WTC11 (cell line): ENCODE data around the gene PLXND1. TPM values are rescaled to one million over a fixed set of nuclear protein-coding genes. Genes with fewer than 3 reads are reported as not detected.

ENCODE experiments used
- ATAC-seq: fragments of 200-7000 bp; cut with Tn5 transposase; 2 replicates; pipeline ENCODE4 v1.10.0; 2021; ENCODE audit warnings: mild to moderate bottlenecking, moderate library complexity
- CTCF ChIA-PET: fragments of 300-600 bp; sonication (Branson Sonifier 250); formaldehyde crosslinking; loops from one replicate; lab custom pipeline; 2021; ENCODE audit warnings: antibody characterized with exemption; lab: Charles Lee
- POLR2A ChIA-PET: fragments of 350-600 bp; sonication (Branson Sonifier 250); formaldehyde crosslinking; loops from one replicate; lab custom pipeline; 2021; ENCODE audit warnings: antibody characterized with exemption; lab: Charles Lee
- DNase-seq: peaks from one replicate; pipeline ENCODE4 v3.0.0; 2021; ENCODE audit warnings: low spot score
- H3K27ac Mint-ChIP-seq: 2 replicates; pipeline ENCODE4 v1.8.0; 2021; ENCODE audit warnings: mixed read lengths
- H3K27me3 Mint-ChIP-seq: 2 replicates; pipeline ENCODE4 v1.8.0; 2021; ENCODE audit warnings: low read depth, mild to moderate bottlenecking, moderate library complexity, mixed read lengths
- H3K36me3 Mint-ChIP-seq: 2 replicates; pipeline ENCODE4 v1.8.0; 2021; ENCODE audit warnings: mixed read lengths
- H3K4me1 Mint-ChIP-seq: 2 replicates; pipeline ENCODE4 v1.8.0; 2022; ENCODE audit warnings: mixed read lengths
- H3K4me3 Mint-ChIP-seq: 2 replicates; pipeline ENCODE4 v1.8.0; 2021; ENCODE audit warnings: mild to moderate bottlenecking, moderate library complexity, mixed read lengths
- H3K9me3 Mint-ChIP-seq: 2 replicates; pipeline ENCODE4 v1.8.0; 2021; ENCODE audit warnings: mixed read lengths
- AFF4 ChIP-seq: sonication (generic); formaldehyde crosslinking; IDR thresholded peaks from 2 replicates; pipeline ENCODE4 v1.8.1; 2023; ENCODE audit warnings: mild to moderate bottlenecking, missing genetic modification reagents, borderline replicate concordance
- ATF3 ChIP-seq: sonication (generic); formaldehyde crosslinking; conservative IDR thresholded peaks from 2 replicates; pipeline ENCODE4 v1.8.1; 2022; ENCODE audit warnings: mild to moderate bottlenecking, missing genetic modification reagents
- CREM ChIP-seq: sonication (generic); formaldehyde crosslinking; IDR thresholded peaks from 2 replicates; pipeline ENCODE4 v1.8.1; 2022; ENCODE audit warnings: mild to moderate bottlenecking, missing genetic modification reagents, moderate library complexity
- ELF4 ChIP-seq: sonication (generic); formaldehyde crosslinking; IDR thresholded peaks from 2 replicates; pipeline ENCODE4 v1.8.1; 2022; ENCODE audit warnings: low read depth, mild to moderate bottlenecking, moderate library complexity, missing genetic modification reagents
- ERG ChIP-seq: fragments of 250-450 bp; sonication (Bioruptor Pico); IDR thresholded peaks from 2 replicates; pipeline ENCODE4 v1.8.0; 2021; ENCODE audit warnings: mild to moderate bottlenecking
- ETV6 ChIP-seq: sonication (generic); formaldehyde crosslinking; IDR thresholded peaks from 2 replicates; pipeline ENCODE4 v1.8.1; 2022; ENCODE audit warnings: mild to moderate bottlenecking, missing genetic modification reagents
- GABPB1 ChIP-seq: sonication (generic); formaldehyde crosslinking; IDR thresholded peaks from 2 replicates; pipeline ENCODE4 v1.8.1; 2023; ENCODE audit warnings: mild to moderate bottlenecking, missing genetic modification reagents
- IRF2 ChIP-seq: sonication (generic); formaldehyde crosslinking; IDR thresholded peaks from 2 replicates; pipeline ENCODE4 v1.8.0; 2022; ENCODE audit warnings: low read depth, missing genetic modification reagents, borderline replicate concordance
- MAX ChIP-seq: sonication (generic); formaldehyde crosslinking; IDR thresholded peaks from 2 replicates; pipeline ENCODE4 v1.8.0; 2022; ENCODE audit warnings: mild to moderate bottlenecking, missing genetic modification reagents
- MLX ChIP-seq: sonication (generic); formaldehyde crosslinking; IDR thresholded peaks from 2 replicates; pipeline ENCODE4 v1.8.1; 2023; ENCODE audit warnings: mild to moderate bottlenecking, missing genetic modification reagents, moderate library complexity
- NFATC4 ChIP-seq: fragments of 250-450 bp; sonication (Bioruptor Pico); IDR thresholded peaks from 2 replicates; pipeline ENCODE4 v1.9.0; 2021; ENCODE audit warnings: mild to moderate bottlenecking
- OVOL2 ChIP-seq: fragments of 250-450 bp; sonication (Bioruptor Pico); IDR thresholded peaks from 2 replicates; pipeline ENCODE4 v1.9.0; 2021; ENCODE audit warnings: mild to moderate bottlenecking, borderline replicate concordance
- PRDM15 ChIP-seq: sonication (generic); formaldehyde crosslinking; IDR thresholded peaks from 2 replicates; pipeline ENCODE4 v1.8.0; 2022; ENCODE audit warnings: missing genetic modification reagents
- RORB ChIP-seq: fragments of 250-450 bp; sonication (Bioruptor Pico); IDR thresholded peaks from 2 replicates; pipeline ENCODE4 v1.9.0; 2021; ENCODE audit warnings: mild to moderate bottlenecking
- TEAD1 ChIP-seq: sonication (generic); formaldehyde crosslinking; IDR thresholded peaks from 2 replicates; pipeline ENCODE4 v1.8.0; 2022; ENCODE audit warnings: mild to moderate bottlenecking, missing genetic modification reagents
- USF1 ChIP-seq: sonication (generic); formaldehyde crosslinking; IDR thresholded peaks from 2 replicates; pipeline ENCODE4 v1.8.0; 2022; ENCODE audit warnings: mild to moderate bottlenecking, missing genetic modification reagents
- ZBTB21 ChIP-seq: sonication (generic); formaldehyde crosslinking; IDR thresholded peaks from 2 replicates; pipeline ENCODE4 v1.8.1; 2023; ENCODE audit warnings: mild to moderate bottlenecking, missing genetic modification reagents, borderline replicate concordance
- ZNF232 ChIP-seq: sonication (generic); formaldehyde crosslinking; IDR thresholded peaks from 2 replicates; pipeline ENCODE4 v1.8.0; 2022; ENCODE audit warnings: mild to moderate bottlenecking, missing genetic modification reagents
- ZNF263 ChIP-seq: sonication (generic); formaldehyde crosslinking; IDR thresholded peaks from 2 replicates; pipeline ENCODE4 v1.8.1; 2022; ENCODE audit warnings: low read depth, mild to moderate bottlenecking, moderate library complexity, missing genetic modification reagents
- ZNF396 ChIP-seq: fragments of 250-450 bp; sonication (Bioruptor Pico); IDR thresholded peaks from 2 replicates; pipeline ENCODE4 v1.8.0; 2021; ENCODE audit warnings: mild to moderate bottlenecking, moderate library complexity, borderline replicate concordance
- ZNF416 ChIP-seq: fragments of 250-450 bp; sonication (Bioruptor Pico); IDR thresholded peaks from 2 replicates; pipeline ENCODE4 v1.9.0; 2021; ENCODE audit warnings: mild to moderate bottlenecking, inconsistent platforms
- total RNA-seq: library from RNA; stranded (reverse); gene quantifications from 3 replicates; pipeline ENCODE4 v1.2.3, GENCODE V29; 2021

Gene PLXND1
- total RNA-seq, 1 experiment from 2014 or later: 56.7 TPM

- H3K27me3 Mint-ChIP-seq: no peaks in the 10 kb centered on the region
- no peak overlapping the region for H3K4me3 Mint-ChIP-seq
- H3K27ac Mint-ChIP-seq: no peak overlapping the region
- H3K9me3 Mint-ChIP-seq: no peaks in the 10 kb centered on the region
- H3K4me1 Mint-ChIP-seq: peaks cover 44% of the 10 kb centered on the region
- ChIA-PET POLR2A (no interaction called here), CTCF (interaction anchor here (1.6 to 2.2 kb wide), 4 partner anchors 9 to 73 kb away, joined by 4 to 12 read pairs (median 7); no protein-coding TSS in a partner anchor)
- ATAC-seq (no peak), DNase-seq (no peak)
- TF ChIP-seq RORB (no peak), USF1 (CRISPR knock-in tag) (no peak), IRF2 (CRISPR knock-in tag) (no peak), ZNF263 (CRISPR knock-in tag) (no peak), NFATC4 (CRISPR knock-in tag) (no peak), ZNF396 (CRISPR knock-in tag) (no peak), TEAD1 (CRISPR knock-in tag) (no peak), ATF3 (CRISPR knock-in tag) (no peak), OVOL2 (CRISPR knock-in tag) (no peak), ZNF416 (CRISPR knock-in tag) (no peak), ETV6 (CRISPR knock-in tag) (no peak), AFF4 (CRISPR knock-in tag) (no peak), ZBTB21 (CRISPR knock-in tag) (no peak), MAX (CRISPR knock-in tag) (no peak), GABPB1 (CRISPR knock-in tag) (no peak), MLX (CRISPR knock-in tag) (no peak), ELF4 (CRISPR knock-in tag) (no peak), ERG (CRISPR knock-in tag) (no peak)
- peaks cover 5% of the 10 kb centered on the region for H3K36me3 Mint-ChIP-seq
Measured at GRCh38 chr3:129555616-129556357, 50.7 kb downstream of the PLXND1 start.

- Mint-ChIP-seq H3K9me3 (no peaks in the 10 kb centered on the region), H3K4me3 (no peak overlapping the region), H3K27me3 (no peaks in the 10 kb centered on the region), H3K4me1 (peaks cover 40% of the 10 kb centered on the region), H3K27ac (no peak overlapping the region), H3K36me3 (peaks cover 5% of the 10 kb centered on the region)
- ChIA-PET CTCF (interaction anchor here (0.7 to 2.2 kb wide), 4 partner anchors 9 to 72 kb away, joined by 3 to 12 read pairs (median 4); no protein-coding TSS in a partner anchor), POLR2A (no interaction called here)
- no peak for DNase-seq
- ATAC-seq: no peak
- TF ChIP-seq IRF2 (CRISPR knock-in tag): no peak
- TF ChIP-seq PRDM15 (CRISPR knock-in tag): no peak
- TF ChIP-seq CREM (CRISPR knock-in tag): no peak
- no peak for TF ChIP-seq ZNF232
Measured at GRCh38 chr3:129555153-129555550, 51.3 kb downstream of the PLXND1 start.
